GM21447 (cell line): ENCODE measurements around the gene DNAH8.

Experiments used
- ATAC-seq: cut with Tn5 transposase; IDR thresholded peaks from one replicate; pipeline ENCODE4 v1.9.1; 2021; ENCODE audit not compliant: unreplicated experiment

DNAH8 gene

DNA sequence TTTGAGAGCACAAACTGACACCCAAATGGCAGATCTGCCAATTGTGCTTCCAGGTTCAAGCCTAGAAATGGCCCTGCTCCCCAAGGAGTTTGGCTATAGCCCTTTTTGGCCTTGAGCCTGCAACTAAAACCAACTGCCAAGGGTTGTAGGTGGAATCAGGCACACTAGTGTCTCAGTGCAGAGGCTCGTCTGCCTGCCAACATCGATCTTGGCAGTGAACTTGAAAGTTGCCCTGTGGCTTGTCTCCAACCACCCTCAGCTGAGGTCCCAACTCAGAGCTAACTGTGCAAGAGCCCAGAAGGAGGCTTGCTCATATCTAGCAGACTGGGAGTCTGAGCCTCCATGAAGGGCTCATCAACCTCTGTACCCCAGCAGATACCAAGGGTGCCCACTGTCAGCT is 240.8 kb downstream of the DNAH8 start:
- ATAC-seq: no peak

DNA sequence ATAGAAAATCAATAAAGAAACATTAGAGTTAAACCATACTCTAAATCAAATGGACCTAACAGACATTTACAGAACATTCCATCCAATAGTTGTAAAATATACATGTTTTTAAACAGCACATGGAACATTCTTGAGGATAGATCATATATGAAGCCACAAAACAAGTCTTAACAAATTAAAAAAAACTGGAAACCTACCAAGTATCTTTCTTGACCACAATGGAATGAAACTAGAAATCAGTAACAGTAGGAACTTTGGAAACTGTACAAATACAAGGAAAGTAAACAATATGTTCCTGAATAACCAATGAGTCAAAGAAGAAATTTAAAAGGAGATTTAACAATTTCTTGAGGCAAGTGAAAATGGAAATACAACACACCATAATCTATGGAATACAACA is 242.3 kb downstream of the DNAH8 start:
- no peak for ATAC-seq

DNA sequence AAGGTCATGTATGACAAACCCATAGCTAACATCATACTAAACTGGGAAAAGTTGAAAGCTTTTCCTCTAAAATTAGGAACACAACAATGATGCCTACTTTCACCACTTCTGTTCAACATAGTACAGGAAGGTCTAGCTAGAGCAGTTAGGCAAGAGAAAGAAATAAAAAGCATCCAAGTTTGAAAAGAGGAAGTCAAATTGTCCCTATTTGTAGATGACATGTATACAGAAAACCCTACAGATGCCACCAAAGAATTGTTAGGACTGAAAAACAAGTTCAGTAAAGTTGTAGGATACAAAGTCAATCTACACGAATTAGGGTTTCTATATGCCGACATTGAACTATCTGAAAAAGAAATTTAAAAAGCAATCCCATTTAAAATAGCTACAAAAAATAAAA is 244.0 kb downstream of the DNAH8 start:
- no peak for ATAC-seq

DNA sequence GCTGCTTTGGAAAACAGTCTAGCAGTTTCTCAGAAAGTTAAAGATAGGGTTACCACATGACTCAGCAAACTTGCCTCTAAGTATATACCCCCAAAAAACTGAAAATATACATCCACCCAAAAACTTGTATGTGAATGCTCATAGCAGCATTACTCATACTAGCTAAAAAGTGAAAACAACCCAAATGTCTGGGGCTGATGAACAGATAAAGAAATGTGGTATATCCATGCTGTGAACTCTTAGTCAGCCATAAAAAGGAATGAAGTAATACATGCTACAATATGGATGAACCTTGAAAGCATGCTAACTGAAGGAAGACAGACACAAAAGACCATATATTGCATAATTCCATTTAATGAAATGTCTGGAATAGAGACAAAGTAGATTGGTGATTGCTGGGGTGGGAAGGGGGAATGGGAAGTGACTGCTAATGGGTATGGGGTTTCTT is 253.6 kb downstream of the DNAH8 start:
- no peak for ATAC-seq

- ATAC-seq: no peak
Observed at GRCh38 chr6:38973178-38974057, 258.3 kb downstream of the DNAH8 start.

DNA sequence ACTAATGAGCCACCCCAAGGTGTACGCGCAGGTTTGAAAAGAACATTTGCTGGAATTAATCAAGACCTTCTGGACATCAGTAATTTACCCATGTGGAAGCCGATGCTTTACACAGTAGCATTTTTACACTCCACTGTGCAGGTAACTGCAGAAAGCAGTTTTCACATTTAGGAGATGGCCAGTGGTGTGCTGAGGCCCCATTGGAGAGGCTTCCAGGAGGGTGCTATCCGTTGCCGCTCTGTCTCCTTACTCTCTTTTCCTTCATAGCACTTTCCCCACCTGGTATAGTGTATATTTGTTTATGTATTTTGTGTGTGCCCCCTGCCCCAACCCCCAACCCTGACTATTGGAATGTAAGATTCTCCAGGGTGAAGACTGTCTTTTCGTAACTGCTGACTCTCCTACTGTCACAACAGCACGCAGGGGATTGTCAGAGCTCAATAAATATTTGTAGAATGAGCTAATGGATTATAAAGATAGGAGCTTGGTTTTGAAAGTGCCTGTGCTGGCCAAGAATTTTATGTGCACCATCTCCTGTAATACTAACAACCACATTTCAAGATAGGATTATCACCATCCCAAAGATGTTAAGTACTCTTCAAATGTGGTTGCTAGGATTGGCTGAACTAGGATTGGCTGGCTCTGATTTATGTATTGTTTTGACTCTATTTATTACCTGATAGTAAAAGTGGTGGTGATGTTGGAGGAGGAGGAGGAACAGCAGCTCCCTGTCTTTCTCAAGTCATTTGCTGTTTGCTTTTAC is 259.5 kb downstream of the DNAH8 start:
- ATAC-seq: no peak

DNA sequence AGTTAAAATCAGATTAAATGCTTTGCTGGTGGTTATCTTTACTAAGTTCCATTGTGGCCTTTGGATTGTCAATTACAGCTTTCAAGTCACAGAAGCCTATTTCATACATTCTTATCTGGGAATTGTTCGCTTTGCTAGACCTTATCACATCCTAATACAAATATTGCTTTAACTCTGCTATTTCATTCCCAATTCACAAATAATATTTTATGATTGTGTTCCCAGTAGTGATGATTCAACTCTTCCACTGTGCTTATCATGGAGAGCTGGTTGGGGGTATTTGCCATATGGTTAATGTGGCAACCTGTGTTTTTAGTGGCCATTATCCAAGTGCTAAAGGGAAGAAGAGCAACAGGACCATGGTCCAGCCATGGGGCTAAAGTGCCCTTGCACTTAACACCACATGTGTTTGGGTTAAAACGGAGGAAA is 260.5 kb downstream of the DNAH8 start:
- no peak for ATAC-seq

DNA sequence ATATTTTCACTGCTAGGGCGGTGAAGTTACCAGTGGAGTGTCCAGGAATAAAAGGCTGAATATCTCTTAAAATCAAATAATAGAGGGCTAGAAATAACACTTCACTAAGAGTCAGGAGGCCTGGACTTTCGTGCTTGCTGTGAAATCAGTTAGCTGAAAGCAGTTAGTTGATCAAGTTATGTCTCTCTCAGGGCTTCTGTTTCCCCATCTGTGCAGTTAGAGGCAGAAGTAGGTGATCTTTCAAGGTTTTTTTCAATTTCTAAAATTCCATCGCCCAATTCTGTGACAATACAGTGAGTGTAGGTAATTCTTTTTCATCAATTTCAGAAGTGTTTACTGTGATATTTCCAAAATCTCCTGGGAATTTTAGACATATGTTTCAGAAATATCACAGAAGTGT is 260.9 kb downstream of the DNAH8 start:
- ATAC-seq: no peak

DNA sequence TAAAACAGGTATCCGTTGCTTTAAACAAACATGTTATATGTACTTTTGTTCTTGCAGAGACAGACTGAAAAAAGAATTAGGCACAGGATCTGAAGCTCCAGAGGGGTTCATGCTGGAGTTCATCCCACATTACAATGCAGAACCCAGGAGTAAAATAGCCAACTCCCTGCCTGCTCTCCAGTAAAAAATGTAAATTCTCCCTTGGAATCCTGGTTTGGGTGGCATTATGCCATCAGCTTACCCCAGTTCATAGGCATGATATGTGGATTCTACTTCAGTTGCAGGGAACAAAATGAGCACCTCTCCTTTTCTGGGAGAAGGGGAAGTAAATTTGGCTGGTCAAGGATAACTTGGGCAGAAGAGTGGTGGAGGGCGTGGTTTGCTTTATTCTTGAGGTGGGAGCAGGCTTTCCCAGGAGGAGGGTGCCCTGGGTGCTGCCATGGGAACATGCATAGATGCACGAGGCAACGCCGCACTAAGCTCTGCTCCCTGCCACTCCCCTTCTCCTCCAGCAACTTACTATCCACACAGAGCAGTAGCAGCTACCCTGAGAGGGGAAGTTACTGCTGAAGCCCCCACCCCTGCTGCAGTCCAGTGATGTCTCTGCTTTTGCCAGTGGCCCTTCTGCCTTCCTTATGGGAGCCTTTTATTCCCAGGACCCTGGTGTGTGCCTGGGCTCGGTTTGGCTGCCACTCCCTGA is 261.8 kb downstream of the DNAH8 start:
- no peak for ATAC-seq

DNA sequence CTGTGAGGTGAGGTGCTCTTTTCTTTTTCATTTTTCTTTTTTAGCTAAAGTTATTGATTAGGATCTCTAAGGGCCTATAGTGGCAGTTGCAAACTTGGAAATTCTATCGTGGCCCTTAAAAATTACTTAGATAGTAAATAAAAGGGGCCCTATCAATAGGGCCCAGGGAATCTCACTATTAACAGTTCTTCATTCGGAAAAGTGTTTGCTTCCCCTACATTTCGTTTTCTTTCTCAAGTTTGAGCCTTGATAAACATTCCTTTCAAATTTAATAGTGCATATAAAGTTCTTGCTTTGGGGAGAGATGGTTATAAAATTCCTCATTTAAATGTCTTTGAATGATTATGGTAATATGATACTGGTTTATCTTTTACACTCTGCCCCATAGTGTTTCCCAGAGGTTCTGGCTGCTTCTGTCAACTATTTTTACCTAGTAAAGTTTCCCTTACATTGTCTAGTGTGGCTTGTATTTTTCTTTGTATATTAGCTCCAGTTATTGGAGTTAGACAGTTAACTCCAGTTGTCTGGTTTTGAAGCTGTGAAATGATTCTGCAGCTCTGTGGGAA is 263.1 kb downstream of the DNAH8 start:
- ATAC-seq: no peak

DNA sequence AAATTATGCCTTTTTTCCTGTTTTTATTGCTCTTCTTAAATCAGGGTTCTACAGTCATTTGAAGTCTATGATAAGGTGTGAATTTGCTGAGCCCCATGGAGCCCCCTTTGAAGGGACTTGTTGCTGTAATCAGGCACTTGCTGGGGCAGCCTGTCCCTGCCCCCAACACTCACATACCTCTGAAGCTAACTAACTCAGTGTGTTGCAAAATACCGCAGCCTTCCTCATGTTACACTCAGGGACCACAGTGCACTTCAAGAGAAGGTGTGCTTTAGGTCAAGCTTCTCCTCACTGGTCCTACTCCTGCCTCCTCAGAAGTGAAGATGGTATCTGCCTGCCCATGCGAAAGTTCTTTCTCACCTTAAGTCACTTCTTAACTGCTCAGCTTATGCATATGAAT is 267.4 kb downstream of the DNAH8 start:
- no peak for ATAC-seq

DNA sequence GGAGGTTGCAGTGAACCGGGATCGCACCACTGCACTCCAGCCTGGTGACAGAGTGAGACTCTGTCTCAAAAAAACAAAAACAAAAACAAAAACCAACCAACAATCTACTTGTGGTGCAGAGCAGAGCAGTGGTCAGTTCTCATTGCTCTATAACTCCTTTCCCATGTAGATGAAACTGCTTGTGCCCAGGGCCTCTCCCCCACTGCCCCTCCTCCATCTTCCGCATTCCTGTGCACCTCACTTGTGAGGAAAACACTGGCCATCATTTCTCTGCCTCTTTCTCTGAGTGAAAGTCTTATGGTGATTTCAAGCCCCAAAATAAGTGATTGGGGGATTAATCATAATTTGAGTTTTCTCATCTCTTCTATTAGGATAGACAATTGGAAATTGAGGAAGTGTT is 269.6 kb downstream of the DNAH8 start:
- ATAC-seq: no peak

GRCh38 chr6:38985839-38986238 is 270.7 kb downstream of the DNAH8 start:
- no peak for ATAC-seq

DNA sequence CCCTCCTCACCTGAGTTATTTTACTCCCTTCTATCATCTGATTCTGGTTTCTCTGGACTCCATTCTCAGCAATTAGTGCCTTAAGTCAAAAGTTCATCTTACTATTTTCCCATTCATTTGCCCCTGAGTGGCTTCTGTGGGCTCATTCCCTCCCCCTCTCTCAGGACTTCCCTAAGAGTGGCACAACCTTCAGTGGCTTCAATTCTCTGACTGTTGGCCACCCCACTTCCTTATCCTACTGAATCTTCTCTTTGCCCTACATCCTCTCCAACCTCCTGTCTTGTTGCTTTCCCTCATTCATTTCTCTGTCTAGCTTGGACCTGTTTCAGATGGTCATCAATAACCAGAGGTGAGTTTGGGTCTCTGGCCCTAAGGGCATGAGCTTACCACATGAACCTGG is 272.4 kb downstream of the DNAH8 start:
- no peak for ATAC-seq

DNA sequence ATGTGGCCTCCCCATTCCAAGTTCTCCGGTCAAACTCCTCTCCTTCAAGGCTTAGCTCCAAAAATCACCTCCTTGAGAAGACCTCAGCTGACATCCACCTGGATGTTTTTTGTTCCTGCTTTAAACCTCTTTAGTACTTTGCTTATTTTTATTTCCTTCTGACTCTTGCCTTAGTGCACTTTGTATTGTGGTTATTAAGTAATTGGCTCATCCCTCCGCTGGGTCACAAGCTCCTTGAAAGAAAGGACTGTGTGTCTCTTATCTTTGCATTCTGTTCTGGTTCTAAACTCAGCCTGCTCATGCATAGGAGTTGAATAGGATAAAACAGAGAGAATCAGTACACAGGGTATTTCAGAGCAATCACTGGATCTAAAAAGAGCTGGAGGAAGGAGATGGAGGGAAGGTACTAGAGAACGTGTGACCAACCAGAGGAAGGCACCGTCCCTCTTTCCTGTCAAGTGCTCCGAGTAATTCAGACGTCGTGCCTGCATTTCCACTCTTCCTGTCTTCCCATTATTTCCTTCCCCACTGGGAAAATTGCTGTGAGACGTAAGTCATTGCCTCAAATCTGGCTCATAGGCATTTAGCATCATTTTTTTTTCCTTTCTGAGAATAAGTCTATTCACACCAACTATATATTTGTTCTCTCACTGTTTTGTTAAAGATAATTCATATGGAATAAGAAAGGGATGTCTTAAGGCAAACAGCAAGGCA is 273.8 kb downstream of the DNAH8 start:
- ATAC-seq: no peak

DNA sequence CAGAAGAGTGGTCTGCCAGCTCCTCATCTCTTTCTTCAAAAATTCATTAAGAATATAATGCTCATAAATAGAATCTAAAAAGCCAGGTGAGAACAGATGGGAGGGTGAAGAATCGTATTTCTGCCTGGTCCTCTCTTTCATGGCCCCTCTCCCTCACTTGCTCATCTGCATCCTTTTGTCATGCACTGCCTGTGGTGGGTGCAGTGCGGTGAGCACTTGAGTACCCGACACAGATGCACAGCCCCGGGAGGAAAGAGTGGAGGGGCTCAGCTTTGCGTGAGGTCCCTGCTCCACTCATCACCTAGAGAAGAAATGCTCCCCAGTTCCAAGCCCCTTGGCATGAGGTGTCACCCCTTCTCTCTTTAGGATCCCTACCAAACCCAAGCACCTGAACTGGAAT is 275.4 kb downstream of the DNAH8 start:
- no peak for ATAC-seq

DNA sequence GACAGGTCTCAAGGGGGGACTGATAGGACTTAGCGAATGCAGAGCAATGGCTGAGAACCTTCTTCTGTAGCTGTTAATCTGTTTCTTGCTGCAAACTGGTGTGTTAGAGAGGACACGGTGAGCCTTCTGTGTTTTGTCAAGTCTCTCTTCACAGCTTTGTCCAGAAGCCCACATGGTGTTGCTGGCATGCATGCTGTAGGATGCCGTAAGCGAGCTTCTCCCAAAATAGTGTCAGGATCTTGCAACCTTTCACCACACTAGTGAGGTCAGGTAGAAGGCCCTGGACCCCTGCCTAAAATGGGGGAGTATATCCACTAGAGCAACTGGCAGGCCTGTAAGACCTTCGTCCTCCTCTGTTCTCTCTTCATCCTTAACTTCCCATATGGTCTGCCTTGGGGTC is 281.6 kb downstream of the DNAH8 start:
- no peak for ATAC-seq

GRCh38 chr6:38997128-38997761 is 282.1 kb downstream of the DNAH8 start:
- ATAC-seq: no peak

DNA sequence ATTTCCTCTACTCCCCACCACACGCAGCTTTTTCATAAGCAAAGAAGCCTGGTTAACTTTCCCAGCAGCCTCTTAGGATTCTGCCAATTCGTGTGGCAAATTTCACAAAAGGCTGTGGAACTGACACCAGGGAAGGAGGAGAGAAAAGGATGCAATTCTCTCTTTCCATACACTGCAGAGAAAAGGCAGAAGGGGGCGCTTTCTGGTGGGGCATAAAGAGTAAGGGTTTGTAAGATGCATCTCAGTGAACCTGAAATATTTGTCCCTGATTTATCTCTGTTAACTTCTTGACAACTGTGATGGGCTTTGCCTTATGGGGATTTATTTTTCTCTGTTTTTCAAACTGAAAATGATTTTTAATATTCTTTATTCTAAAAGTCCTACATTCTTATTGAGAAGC is 288.0 kb downstream of the DNAH8 start:
- ATAC-seq: no peak

GRCh38 chr6:39003492-39003891 is 288.4 kb downstream of the DNAH8 start:
- ATAC-seq: no peak
